GM18502 (cell line): ENCODE results near the gene TATDN2.

Source experiments
- ATAC-seq: cut with Tn5 transposase; IDR thresholded peaks from one replicate; pipeline ENCODE4 v1.9.1; 2021; ENCODE audit warnings: mild to moderate bottlenecking; ENCODE audit not compliant: unreplicated experiment, poor library complexity

Gene TATDN2

DNA sequence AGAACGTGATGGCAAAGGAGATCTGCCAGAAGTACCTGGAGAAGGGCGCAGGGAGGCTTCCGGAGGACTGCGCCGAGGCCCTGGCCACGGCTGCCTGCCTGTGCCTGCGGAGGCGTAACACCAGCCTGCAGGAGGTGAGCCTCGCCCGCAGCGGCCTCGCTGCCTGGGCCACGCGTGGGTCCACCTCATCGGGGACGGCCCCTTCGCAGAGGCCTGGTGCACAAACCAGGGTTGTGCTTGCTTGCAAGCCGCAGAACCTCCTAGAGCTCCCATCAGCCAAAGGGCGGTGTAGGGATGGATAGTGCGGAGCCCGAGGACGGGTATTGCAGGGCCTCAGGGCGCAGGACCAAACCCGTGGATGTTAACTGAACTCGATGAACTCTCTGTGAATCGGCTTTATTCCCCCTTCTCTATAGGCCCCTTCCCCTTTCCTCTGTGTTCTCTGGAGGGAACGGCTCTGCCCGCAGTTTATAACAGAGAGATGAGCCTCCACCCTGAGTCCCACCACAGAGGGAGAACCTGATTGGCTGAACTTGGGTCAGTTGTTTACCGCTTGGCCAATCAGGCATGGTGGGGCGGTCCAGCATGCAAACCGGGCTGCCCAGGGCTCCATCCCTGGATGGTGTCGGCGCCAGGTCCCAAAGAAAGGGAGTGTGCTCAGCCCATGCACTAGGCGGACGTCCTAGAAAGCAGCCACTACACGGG is 13.6 kb upstream of the TATDN2 start:
- ATAC-seq: no peak

DNA sequence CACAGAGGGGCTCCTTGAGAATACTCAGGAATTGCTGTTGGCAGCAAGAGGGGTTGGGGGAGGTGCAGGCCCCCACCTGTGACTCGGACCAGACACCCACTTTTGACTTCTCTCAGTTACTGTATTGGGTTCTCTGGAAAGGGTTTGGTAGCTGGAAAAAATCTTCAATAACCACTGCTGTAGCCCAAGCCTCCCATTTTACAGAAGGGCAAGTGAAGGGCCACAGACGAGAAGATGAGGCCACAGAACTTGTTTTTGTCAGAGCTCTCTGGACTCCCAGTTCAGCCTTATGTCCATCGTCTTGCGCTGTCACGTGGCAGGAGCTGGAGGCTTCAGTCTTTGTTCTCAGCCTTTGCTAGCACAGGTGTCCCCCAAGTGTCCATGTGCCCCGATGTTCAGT is 12.7 kb upstream of the TATDN2 start:
- no peak for ATAC-seq

GRCh38 chr3:10238345-10239183 is 9.7 kb upstream of the TATDN2 start:
- no peak for ATAC-seq

DNA sequence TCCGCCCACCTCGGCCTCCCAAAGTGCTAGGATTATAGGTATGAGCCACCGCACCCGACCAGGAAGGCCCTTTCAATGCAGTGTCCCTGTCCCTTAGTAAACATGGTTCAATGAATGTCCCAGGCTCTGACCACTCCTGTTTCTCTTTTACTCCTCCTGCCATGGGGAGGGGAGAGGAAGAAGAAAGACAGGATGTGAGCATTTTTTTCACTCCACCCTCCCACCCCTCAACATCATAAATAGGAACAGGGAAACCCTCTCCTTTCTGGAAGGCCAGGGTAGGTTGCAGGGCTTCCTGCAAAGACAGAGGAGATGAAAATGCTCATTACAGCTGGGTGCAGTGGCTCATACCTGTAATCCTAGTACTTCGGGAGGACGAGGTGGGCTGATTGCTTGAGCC is 7.5 kb upstream of the TATDN2 start:
- ATAC-seq: no peak

DNA sequence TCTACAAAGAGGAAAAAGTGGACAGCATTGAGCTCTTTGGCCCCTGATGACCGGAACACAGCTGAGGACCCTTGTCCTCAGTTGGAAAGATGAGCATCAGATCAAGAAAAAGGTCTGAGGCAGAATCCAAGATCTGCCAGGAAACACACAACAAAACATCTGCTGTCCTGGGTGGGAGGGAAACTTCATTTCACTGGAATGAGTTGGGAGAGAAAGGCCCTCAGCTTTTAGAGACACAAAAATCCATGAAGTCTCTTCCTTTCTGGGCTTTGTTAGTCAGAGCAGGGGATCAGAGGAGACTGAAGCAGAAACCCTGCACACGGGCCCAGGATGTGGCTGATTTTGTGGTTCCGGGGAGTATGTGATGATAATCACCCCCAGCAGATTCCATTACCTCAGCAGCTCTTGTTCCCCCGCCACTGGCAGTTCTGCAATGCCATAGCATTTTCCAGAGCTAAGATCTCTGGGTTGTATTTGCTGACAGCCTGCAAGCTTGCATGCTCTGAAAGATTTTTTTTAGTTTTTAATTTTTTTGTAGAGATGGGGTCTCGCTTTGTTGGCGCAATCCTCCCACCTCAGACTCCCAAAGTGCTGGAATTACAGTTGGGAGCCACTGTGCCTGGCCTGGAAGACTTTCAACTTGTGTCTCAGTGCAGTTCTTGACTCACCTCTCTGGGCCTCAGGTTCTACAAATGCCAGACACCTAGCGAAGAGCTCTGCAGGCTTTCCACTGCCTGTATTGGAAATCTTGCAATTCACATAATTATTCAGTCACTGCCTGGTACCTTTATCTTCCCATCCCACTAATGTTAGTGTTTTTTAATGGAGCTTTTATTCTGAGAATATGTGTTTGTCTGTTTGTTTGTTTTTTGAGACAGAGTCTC is 5.8 kb upstream of the TATDN2 start:
- ATAC-seq: no peak

- ATAC-seq: no peak
These were observed 4.2 kb upstream of the TATDN2 start for GRCh38 chr3:10244009-10244408.

DNA sequence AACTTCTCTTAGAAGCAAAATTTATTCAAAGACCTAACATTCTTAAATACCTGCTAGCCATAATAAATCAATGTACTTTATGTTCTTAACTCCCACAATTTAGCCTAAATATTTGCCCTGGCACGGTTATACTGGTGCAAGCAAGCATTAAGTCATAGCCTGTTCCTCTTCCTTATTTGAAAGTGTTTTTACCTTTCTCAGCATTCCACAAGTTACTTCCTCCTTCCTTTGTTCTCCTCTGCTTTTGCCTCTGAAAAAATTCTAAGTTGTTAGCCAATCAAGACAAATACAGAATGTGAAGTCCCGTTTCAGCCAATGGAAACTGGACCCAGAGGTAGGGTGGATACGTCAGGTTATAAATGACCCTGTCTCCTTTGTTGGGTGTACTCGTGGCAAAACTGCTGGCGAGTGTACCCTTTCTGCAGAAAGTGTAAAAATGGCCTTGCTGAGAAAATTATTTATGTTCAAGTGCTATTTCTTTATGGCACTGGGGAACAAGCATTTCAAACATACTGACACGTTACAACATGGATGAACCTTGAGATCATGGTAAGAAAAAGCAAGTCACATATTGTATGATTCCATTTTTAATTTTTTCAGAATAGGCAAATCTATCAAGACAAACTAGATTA is 3.1 kb upstream of the TATDN2 start:
- no peak for ATAC-seq

- no peak for ATAC-seq
These were observed 528 bp upstream of the TATDN2 start for GRCh38 chr3:10247679-10248183.

DNA sequence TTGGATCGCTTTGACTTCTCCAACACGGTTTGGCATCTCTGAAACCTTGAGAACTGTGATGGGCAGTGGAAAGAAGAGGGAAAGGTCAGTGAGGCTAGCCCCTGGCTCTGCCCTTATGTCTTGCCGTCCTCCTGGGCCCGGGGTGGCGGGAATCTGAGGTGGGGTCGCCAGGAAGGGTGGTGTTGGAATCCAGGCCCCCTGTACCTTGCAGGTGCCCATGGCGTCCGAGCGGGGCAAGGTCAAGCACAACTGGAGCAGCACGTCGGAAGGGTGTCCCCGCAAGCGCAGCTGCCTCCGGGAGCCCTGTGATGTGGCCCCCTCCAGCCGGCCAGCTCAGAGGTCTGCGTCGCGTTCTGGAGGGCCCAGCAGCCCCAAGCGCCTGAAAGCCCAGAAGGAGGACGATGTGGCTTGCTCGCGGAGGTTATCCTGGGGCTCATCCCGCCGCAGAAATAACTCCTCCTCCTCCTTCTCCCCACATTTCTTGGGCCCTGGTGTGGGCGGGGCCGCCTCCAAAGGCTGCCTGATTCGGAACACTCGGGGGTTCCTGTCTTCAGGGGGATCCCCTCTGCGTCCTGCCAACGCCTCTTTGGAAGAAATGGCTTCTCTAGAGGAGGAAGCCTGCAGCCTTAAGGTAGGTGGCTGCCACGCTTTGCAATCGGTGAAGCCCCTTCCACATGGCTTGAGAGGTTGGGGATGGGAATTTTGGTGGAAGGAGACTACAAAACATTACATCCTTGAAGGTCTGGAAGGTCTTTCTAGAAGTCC is 907 bp downstream of the TATDN2 start:
- ATAC-seq: peak; percentile 23

- no peak for ATAC-seq
These were observed 1.6 kb downstream of the TATDN2 start for GRCh38 chr3:10249833-10250232.

- ATAC-seq: no peak
These were observed 2.7 kb downstream of the TATDN2 start for GRCh38 chr3:10251006-10251405.

GRCh38 chr3:10253731-10254130 is 5.5 kb downstream of the TATDN2 start:
- no peak for ATAC-seq

- no peak for ATAC-seq
These were observed 7.6 kb downstream of the TATDN2 start for GRCh38 chr3:10255835-10256234.

DNA sequence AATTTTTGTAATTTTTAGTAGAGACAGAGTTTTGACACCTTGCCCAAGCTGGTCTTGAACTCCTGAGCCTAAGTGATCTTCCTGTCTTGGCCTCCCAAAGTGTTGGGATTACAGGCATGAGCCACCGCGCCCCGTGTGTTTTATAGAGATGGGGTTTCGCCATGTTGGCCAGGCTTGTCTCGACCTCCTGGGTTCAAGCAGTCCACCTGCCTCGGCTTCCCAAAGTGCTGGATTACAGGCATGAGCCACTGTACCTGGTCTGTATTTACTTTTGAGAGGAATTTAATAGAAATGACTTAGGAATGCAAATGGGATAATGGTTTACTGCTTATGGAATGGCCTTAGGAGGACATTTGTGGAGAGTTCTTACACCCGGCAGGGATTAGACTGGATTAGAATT is 10.8 kb downstream of the TATDN2 start:
- ATAC-seq: no peak

- ATAC-seq: no peak
These were observed 11.5 kb downstream of the TATDN2 start for GRCh38 chr3:10259798-10260197.

- ATAC-seq: no peak
These were observed 12.0 kb downstream of the TATDN2 start for GRCh38 chr3:10260211-10260701.

DNA sequence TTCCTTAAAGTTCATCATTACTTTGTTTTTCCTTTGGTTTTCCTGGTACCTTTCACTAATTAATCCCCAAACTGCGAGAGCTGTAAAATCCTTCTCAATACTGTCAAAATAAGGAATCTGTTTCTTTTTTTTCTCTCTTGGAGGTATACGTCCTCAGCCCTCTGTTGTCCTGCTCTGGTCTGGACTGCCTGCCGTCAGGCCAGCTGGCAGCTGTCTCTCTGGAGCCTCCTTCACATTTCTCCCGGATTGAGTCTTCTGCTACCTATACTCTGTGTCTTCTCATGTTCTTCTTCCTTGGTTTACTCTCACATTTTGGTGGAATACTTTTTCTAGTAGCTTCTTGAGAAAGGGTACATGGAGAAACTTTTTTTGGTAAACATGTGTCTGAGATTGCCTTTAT is 13.8 kb downstream of the TATDN2 start:
- ATAC-seq: no peak

DNA sequence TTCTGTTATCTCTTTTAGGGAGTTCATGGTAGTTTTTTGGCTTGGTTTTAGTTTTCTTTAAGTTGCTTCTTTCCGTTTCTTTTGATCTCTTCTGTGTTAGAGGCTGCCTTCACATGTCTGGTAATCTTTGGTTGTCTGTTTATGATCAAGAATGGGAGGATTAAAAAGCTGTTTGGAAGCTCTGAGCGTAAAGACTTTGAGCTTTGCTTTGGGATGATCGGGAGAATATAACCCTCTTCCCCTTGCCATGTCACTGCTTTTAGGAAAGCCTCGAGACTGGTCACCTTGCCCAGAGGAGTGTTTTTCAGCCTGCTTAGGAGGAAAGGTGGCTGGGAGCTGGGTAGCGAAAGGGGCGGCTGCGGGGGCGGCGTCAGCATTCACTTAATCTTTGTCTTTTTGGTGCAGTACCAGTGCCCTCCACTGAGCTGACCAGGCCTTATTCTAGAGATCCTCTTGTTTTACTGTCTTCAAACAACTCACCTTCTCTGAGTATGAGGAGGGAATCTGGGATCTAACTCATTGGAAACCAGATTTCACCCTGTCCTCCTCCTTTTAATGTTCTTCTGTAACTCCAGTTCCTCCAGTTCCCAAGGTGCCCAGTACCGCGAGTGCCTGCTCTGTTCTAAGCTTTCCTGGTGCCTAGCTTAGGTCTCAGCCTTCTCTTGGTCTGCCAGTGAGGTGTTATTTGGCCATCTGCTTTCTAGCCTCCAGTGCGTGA is 15.5 kb downstream of the TATDN2 start:
- no peak for ATAC-seq

- ATAC-seq: no peak
These were observed 17.6 kb downstream of the TATDN2 start for GRCh38 chr3:10265833-10266232.
